A549 (cell line): ENCODE results near the gene NOL3. TPM values are rescaled to one million over a fixed set of nuclear protein-coding genes. Genes with fewer than 3 reads are reported as not detected.

ENCODE experiments used
- ATAC-seq, 2 experiments: fragments of 200-7000 bp in 1 of 2; fragments of >200 bp in 1 of 2; cut with Nextera tagmentation in 1 of 2; cut with Tn5 transposase in 1 of 2; 3 replicates each; pipeline versions ENCODE4 v1.8.0 to v1.9.1; 2018 to 2020; ENCODE audit warnings: mild to moderate bottlenecking in 1 of 2, moderate library complexity in 1 of 2
- CTCF ChIA-PET: fragments of 300-600 bp; sonication (Branson Sonifier 250); formaldehyde crosslinking; extraction: SDS; loops from one replicate; lab custom pipeline; 2021; ENCODE audit warnings: antibody characterized with exemption, inconsistent platforms; lab: Yijun Ruan, JAX
- POLR2A ChIA-PET: fragments of 350-600 bp; formaldehyde crosslinking; extraction: SDS; loops from one replicate; lab custom pipeline; 2021; ENCODE audit warnings: antibody characterized with exemption, inconsistent platforms; lab: Yijun Ruan, JAX
- DNase-seq, 2 experiments: peaks; one replicate each; pipeline versions ENCODE4 v3.0.0 to v3.0.0-alpha.2; 2011 to 2016; ENCODE audit warnings: low read depth in 1 of 2, low spot score in 1 of 2
- FAIRE-seq: peaks from 2 replicates; lab custom pipeline; 2011; peaks lifted over from hg19 to GRCh38; lab: Jason Lieb, UNC
- H3K27ac ChIP-seq, 2 experiments: fragments of >200 bp; sonication (Bioruptor Twin); formaldehyde crosslinking; 3 replicates each; pipeline ENCODE4 v1.5.1; 2016 to 2017
- H3K4me1 ChIP-seq: fragments of >200 bp; sonication (Bioruptor Twin); formaldehyde crosslinking; 3 replicates; pipeline ENCODE4 v1.6.1; 2016
- H3K4me2 ChIP-seq: fragments of >200 bp; sonication (Bioruptor Twin); formaldehyde crosslinking; 3 replicates; pipeline ENCODE4 v1.6.1; 2016
- H3K4me3 ChIP-seq: fragments of >200 bp; sonication (Bioruptor Twin); formaldehyde crosslinking; 3 replicates; pipeline ENCODE4 v1.5.1; 2016
- H3K9me3 ChIP-seq: fragments of >200 bp; sonication (Bioruptor Twin); formaldehyde crosslinking; 3 replicates; pipeline ENCODE4 v1.6.1; 2016
- CBX8 ChIP-seq: fragments of 200-600 bp; sonication (generic); IDR thresholded peaks from 2 replicates; pipeline ENCODE4 v1.6.1; 2016
- CEBPB ChIP-seq, 2 experiments: fragments of >200 bp in 1 of 2; sonication (Bioruptor Twin) in 1 of 2; formaldehyde crosslinking in 1 of 2; IDR thresholded peaks; 2 replicates each; pipeline ENCODE4 v1.6.1; 2012 to 2016
- ESRRA ChIP-seq: fragments of 150-350 bp; IDR thresholded peaks from 2 replicates; pipeline ENCODE4 v1.6.1; 2014; ENCODE audit warnings: mild to moderate bottlenecking, low read length, borderline replicate concordance
- GATA3 ChIP-seq: IDR thresholded peaks from 2 replicates; pipeline ENCODE4 v1.6.1; 2012; ENCODE audit warnings: borderline replicate concordance
- HEYL ChIP-seq: fragments of 250-450 bp; sonication (Bioruptor Pico); IDR thresholded peaks from 2 replicates; pipeline ENCODE4 v1.8.0; 2021; ENCODE audit warnings: mild to moderate bottlenecking, moderate library complexity
- HOXA7 ChIP-seq: fragments of 250-450 bp; sonication (Bioruptor Pico); IDR thresholded peaks from 2 replicates; pipeline ENCODE4 v1.5.0; 2020; ENCODE audit warnings: mild to moderate bottlenecking, moderate library complexity
- HOXB13 ChIP-seq: fragments of 250-450 bp; sonication (Bioruptor Pico); IDR thresholded peaks from 2 replicates; pipeline ENCODE4 v1.5.0; 2020; ENCODE audit warnings: low read depth, mild to moderate bottlenecking, moderate library complexity
- JUN ChIP-seq, 2 experiments: fragments of >200 bp; sonication (Bioruptor Twin); formaldehyde crosslinking; IDR thresholded peaks; 2 replicates in 1 of 2; 3 replicates in 1 of 2; pipeline ENCODE4 v1.6.1; 2016 to 2017
- JUNB ChIP-seq: fragments of >200 bp; sonication (Bioruptor Twin); formaldehyde crosslinking; IDR thresholded peaks from 2 replicates; pipeline ENCODE4 v1.6.1; 2016
- KDM5A ChIP-seq: fragments of 200-600 bp; sonication (generic); IDR thresholded peaks from 2 replicates; pipeline ENCODE4 v1.6.1; 2016; ENCODE audit warnings: antibody characterized with exemption, mild to moderate bottlenecking
- MAFK ChIP-seq: fragments of 450-650 bp; IDR thresholded peaks from 2 replicates; pipeline ENCODE4 v1.6.1; 2014; ENCODE audit not compliant: partially characterized antibody
- MAZ ChIP-seq: fragments of 150-350 bp; IDR thresholded peaks from 2 replicates; pipeline ENCODE4 v1.6.1; 2014; ENCODE audit warnings: antibody characterized with exemption, low read depth, low read length, borderline replicate concordance
- NPAS2 ChIP-seq: fragments of 250-450 bp; sonication (Bioruptor Pico); IDR thresholded peaks from 2 replicates; pipeline ENCODE4 v1.8.0; 2022; ENCODE audit warnings: mild to moderate bottlenecking, moderate library complexity, borderline replicate concordance
- PHF8 ChIP-seq: fragments of 200-600 bp; sonication (generic); IDR thresholded peaks from 2 replicates; pipeline ENCODE4 v1.6.1; 2016; ENCODE audit warnings: low read depth, mild to moderate bottlenecking, antibody characterized with exemption, moderate library complexity, borderline replicate concordance
- RARB ChIP-seq: fragments of 250-450 bp; sonication (Bioruptor Pico); IDR thresholded peaks from 2 replicates; pipeline ENCODE4 v1.8.0; 2021; ENCODE audit warnings: mild to moderate bottlenecking, moderate library complexity
- RFX5 ChIP-seq: fragments of 450-650 bp; IDR thresholded peaks from 2 replicates; pipeline ENCODE4 v1.7.1; 2014; ENCODE audit warnings: antibody characterized with exemption, mild to moderate bottlenecking, moderate library complexity
- SMC3 ChIP-seq: fragments of >200 bp; sonication (Bioruptor Twin); formaldehyde crosslinking; IDR thresholded peaks from 3 replicates; pipeline ENCODE4 v1.6.1; 2018; ENCODE audit warnings: inconsistent platforms
- ZNF302 ChIP-seq: fragments of 250-450 bp; sonication (Bioruptor Pico); IDR thresholded peaks from 2 replicates; pipeline ENCODE4 v1.9.0; 2021; ENCODE audit warnings: inconsistent platforms, mild to moderate bottlenecking, moderate library complexity
- WGBS: methylation state at CpG from one replicate; pipeline ENCODE4 v1.1.6; 2017; ENCODE audit errors: missing lambda C conversion rate; 5-methylcytosine and 5-hydroxymethylcytosine counted together
- polyA plus RNA-seq, 4 experiments: library from polyadenylated mRNA; depleted of rRNA in 3 of 4; stranded (reverse); fragments of >200 nt; fragmentation: RNase III in 1 of 4; extraction: RNeasy Plus Mini Kit Qiagen cat#74134 plus additional on column Dnase treatment in 1 of 4; gene quantifications; 2 replicates in 3 of 4; 3 replicates in 1 of 4; pipeline ENCODE4 v1.2.3, GENCODE V29; 2011 to 2017
- TF ChIP-seq, protein P1 (sequence below): fragments of 450-650 bp; IDR thresholded peaks from 2 replicates; pipeline ENCODE4 v1.6.1; 2014; ENCODE audit warnings: antibody characterized with exemption
- TF ChIP-seq, protein P2 (sequence below): fragments of 200-600 bp; sonication (generic); IDR thresholded peaks from 2 replicates; pipeline ENCODE4 v1.6.1; 2016; ENCODE audit warnings: antibody characterized with exemption, mild to moderate bottlenecking, moderate library complexity
- TF ChIP-seq, protein P3 (sequence below): fragments of 250-450 bp; sonication (Bioruptor Pico); IDR thresholded peaks from 2 replicates; pipeline ENCODE4 v1.5.0; 2021; ENCODE audit warnings: mild to moderate bottlenecking, moderate library complexity, borderline replicate concordance
- TF ChIP-seq, protein P4 (sequence below): fragments of >200 bp; sonication (Bioruptor Twin); formaldehyde crosslinking; IDR thresholded peaks from 3 replicates; pipeline ENCODE4 v1.5.1; 2016

The NOL3 gene
- polyA plus RNA-seq, 2 of the 4 experiments (the other 2 are of a cell fraction) = 22.6 to 39.1 TPM

DNA sequence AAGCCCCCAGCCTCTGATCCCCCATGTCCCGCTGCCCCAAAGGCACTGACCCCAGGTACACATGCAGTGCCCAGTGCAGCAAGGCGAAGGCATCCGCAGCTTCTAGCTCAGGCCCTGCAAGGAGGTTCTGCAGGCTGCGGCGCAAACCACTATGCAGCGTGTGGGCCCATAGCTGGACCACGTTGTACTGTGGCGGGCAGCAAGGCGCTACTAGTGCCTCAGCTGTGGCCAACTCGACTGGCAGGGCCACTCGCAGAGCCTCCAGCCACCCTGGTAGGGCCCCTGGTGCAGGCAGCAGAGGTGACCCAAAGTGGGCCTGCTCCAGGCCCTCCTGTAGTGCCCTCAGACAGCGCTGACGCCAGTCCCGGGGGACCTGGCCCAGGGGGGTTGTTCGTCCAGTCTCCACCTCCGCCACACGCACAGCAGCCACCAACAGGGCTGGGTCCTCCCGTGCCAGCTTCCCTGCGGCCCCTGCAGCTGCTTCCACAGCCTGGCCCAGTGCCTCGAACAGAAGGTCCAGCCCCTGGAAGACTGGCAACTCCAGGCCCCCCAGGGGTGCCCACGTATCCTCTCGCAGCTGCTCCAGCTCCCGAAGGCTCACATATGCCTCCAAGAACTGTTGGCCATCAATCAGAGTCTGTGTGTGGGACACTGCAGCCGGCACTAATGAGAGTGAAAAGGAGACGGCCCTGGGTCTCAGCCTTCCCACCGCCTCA is 17.0 kb downstream of the NOL3 start:
- H3K4me1 ChIP-seq = peaks cover 29% of the 10 kb centered on the region
- FAIRE-seq = no peak
- DNase-seq = no peak
- ChIA-PET POLR2A (no interaction called here), CTCF (interaction anchor here (0.6 to 10.7 kb wide), 17 partner anchors 11 to 292 kb away, joined by 3 to 162 read pairs (median 5); partner anchors contain the start of genes ELMO3, FBXL8, NOL3 and TRADD)
- ATAC-seq = no peak
- H3K4me2 ChIP-seq = no peak overlapping the region
- H3K4me3 ChIP-seq = no peak overlapping the region
- no peaks in the 10 kb centered on the region for H3K9me3 ChIP-seq
- no peak overlapping the region for H3K27ac ChIP-seq
- TF ChIP-seq RFX5 = no peak
- no peak for TF ChIP-seq KDM5A
- TF ChIP-seq HOXA7 = no peak
- TF ChIP-seq, protein P1, sequence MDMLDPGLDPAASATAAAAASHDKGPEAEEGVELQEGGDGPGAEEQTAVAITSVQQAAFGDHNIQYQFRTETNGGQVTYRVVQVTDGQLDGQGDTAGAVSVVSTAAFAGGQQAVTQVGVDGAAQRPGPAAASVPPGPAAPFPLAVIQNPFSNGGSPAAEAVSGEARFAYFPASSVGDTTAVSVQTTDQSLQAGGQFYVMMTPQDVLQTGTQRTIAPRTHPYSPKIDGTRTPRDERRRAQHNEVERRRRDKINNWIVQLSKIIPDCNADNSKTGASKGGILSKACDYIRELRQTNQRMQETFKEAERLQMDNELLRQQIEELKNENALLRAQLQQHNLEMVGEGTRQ = no peak
- TF ChIP-seq CBX8 = no peak
- no peak for TF ChIP-seq JUN (IDR thresholded peaks at IDR 0.05)
- TF ChIP-seq PHF8 = no peak
- TF ChIP-seq RARB (CRISPR knock-in tag) = no peak
- no peak for TF ChIP-seq HEYL (CRISPR knock-in tag)
- TF ChIP-seq, protein P2, sequence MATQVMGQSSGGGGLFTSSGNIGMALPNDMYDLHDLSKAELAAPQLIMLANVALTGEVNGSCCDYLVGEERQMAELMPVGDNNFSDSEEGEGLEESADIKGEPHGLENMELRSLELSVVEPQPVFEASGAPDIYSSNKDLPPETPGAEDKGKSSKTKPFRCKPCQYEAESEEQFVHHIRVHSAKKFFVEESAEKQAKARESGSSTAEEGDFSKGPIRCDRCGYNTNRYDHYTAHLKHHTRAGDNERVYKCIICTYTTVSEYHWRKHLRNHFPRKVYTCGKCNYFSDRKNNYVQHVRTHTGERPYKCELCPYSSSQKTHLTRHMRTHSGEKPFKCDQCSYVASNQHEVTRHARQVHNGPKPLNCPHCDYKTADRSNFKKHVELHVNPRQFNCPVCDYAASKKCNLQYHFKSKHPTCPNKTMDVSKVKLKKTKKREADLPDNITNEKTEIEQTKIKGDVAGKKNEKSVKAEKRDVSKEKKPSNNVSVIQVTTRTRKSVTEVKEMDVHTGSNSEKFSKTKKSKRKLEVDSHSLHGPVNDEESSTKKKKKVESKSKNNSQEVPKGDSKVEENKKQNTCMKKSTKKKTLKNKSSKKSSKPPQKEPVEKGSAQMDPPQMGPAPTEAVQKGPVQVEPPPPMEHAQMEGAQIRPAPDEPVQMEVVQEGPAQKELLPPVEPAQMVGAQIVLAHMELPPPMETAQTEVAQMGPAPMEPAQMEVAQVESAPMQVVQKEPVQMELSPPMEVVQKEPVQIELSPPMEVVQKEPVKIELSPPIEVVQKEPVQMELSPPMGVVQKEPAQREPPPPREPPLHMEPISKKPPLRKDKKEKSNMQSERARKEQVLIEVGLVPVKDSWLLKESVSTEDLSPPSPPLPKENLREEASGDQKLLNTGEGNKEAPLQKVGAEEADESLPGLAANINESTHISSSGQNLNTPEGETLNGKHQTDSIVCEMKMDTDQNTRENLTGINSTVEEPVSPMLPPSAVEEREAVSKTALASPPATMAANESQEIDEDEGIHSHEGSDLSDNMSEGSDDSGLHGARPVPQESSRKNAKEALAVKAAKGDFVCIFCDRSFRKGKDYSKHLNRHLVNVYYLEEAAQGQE = no peak
- TF ChIP-seq, protein P3, sequence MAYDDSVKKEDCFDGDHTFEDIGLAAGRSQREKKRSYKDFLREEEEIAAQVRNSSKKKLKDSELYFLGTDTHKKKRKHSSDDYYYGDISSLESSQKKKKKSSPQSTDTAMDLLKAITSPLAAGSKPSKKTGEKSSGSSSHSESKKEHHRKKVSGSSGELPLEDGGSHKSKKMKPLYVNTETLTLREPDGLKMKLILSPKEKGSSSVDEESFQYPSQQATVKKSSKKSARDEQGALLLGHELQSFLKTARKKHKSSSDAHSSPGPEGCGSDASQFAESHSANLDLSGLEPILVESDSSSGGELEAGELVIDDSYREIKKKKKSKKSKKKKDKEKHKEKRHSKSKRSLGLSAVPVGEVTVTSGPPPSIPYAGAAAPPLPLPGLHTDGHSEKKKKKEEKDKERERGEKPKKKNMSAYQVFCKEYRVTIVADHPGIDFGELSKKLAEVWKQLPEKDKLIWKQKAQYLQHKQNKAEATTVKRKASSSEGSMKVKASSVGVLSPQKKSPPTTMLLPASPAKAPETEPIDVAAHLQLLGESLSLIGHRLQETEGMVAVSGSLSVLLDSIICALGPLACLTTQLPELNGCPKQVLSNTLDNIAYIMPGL (CRISPR knock-in tag) = no peak
- WGBS = 76% methylated on average over 22 of the region's 26 CpGs

DNA sequence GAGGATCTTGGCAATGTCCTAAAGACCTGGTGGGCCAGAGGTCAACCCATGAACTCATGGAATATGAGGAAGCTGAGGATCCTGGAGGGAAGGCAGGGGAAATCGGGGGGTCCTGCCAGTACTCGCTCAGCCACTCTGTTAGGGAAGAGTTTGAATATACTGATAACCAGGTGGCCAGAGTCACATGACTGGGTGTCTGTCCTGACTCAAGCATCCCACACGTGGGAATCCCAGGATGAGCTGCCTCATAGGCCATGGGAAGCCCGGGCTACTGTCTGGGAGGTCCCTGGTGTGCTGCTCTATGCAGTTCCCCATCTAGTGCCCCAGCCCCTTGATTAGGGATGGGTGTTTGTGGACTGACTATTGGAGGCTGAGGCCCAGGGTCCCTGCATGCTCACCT is 18.0 kb downstream of the NOL3 start:
- FAIRE-seq (no peak), DNase-seq (no peak)
- TF ChIP-seq, protein P1 = peak; percentile 8; the same call in 1 of the 2 replicates
- TF ChIP-seq HOXB13 (CRISPR knock-in tag) = no peak
- TF ChIP-seq, all 56 proteins: peak for 1
- ChIA-PET POLR2A (no interaction called here), CTCF (interaction anchor here (1.2 to 10.7 kb wide), 9 partner anchors 10 to 234 kb away, joined by 3 to 162 read pairs (median 7); partner anchors contain the start of genes ELMO3, FBXL8, KCTD19 and LRRC36)
- H3K9me3 ChIP-seq = no peaks in the 10 kb centered on the region
- H3K4me3 ChIP-seq = no peak overlapping the region
- no peak overlapping the region for H3K27ac ChIP-seq
- no peak for ATAC-seq
- H3K4me1 ChIP-seq = peaks cover 25% of the 10 kb centered on the region
- 56% methylated on average over 4 of the region's 4 CpGs for WGBS
- no peak overlapping the region for H3K4me2 ChIP-seq

DNA sequence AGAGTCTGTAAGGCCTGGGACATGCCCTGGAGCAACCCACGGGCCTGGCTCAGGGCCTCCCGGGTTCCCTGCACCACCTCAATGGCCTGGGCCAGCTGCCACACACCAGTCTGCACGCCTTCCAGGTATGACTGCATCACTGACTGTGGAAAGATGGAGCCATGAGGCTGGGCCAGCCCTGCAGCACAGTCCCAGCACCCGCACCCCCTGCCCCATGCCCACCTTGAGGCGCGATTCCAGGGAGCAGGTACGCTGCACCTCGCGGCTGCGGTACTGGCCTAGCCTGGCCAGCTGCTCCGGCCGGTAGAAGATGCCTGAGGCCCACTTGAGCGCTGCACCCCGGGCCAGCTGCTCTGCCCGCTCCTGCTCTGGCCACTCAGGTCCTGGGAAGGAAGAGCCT is 18.5 kb downstream of the NOL3 start:
- POLR2A ChIA-PET = no interaction called here

More for the DNA sequence above, 18.5 kb downstream of the NOL3 start:
- Histone ChIP-seq H3K27ac (no peak overlapping the region), H3K4me2 (no peak overlapping the region), H3K4me3 (no peak overlapping the region), H3K9me3 (no peaks in the 10 kb centered on the region), H3K4me1 (peaks cover 29% of the 10 kb centered on the region)
- FAIRE-seq (no peak), DNase-seq (no peak), ATAC-seq (no peak)
- 89% methylated on average over 8 of the region's 15 CpGs for WGBS
- CTCF ChIA-PET = interaction anchor here (0.8 to 10.7 kb wide), 9 partner anchors 9 to 235 kb away, joined by 3 to 162 read pairs (median 6); partner anchors contain the start of genes ELMO3, FBXL8, KCTD19 and LRRC36
- TF ChIP-seq NPAS2 = no peak
- TF ChIP-seq ESRRA = no peak
- TF ChIP-seq CEBPB (IDR thresholded peaks at IDR 0.05) = no peak
- TF ChIP-seq JUNB = no peak
- TF ChIP-seq GATA3 = no peak
- TF ChIP-seq SMC3 = no peak
- TF ChIP-seq, protein P4, sequence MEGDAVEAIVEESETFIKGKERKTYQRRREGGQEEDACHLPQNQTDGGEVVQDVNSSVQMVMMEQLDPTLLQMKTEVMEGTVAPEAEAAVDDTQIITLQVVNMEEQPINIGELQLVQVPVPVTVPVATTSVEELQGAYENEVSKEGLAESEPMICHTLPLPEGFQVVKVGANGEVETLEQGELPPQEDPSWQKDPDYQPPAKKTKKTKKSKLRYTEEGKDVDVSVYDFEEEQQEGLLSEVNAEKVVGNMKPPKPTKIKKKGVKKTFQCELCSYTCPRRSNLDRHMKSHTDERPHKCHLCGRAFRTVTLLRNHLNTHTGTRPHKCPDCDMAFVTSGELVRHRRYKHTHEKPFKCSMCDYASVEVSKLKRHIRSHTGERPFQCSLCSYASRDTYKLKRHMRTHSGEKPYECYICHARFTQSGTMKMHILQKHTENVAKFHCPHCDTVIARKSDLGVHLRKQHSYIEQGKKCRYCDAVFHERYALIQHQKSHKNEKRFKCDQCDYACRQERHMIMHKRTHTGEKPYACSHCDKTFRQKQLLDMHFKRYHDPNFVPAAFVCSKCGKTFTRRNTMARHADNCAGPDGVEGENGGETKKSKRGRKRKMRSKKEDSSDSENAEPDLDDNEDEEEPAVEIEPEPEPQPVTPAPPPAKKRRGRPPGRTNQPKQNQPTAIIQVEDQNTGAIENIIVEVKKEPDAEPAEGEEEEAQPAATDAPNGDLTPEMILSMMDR = no peak
- TF ChIP-seq MAFK = no peak
- TF ChIP-seq ZNF302 (CRISPR knock-in tag) = no peak
- no peak for TF ChIP-seq MAZ
